Stimulated activated memory B cell treated with anti-CD40 and anti-IgM and Interleukin-4, amounts not matched to agents 10 μg/mL and 1 μg/mL and 100 μg/mL, for 72 hours (primary cell): ENCODE results near the gene STOX2.

Experiments
- ATAC-seq: fragments of 150-1000 bp; cut with Tn5 transposase; 2 replicates; pipeline ENCODE4 v1.10.0; 2021
- H3K27ac Mint-ChIP-seq: one replicate; pipeline ENCODE4 v1.8.0; 2022; ENCODE audit warnings: mild to moderate bottlenecking, mixed read lengths
- H3K27me3 Mint-ChIP-seq: one replicate; pipeline ENCODE4 v1.8.0; 2022; ENCODE audit warnings: mixed read lengths
- H3K36me3 Mint-ChIP-seq: one replicate; pipeline ENCODE4 v1.8.0; 2022; ENCODE audit warnings: mixed read lengths
- H3K4me1 Mint-ChIP-seq: one replicate; pipeline ENCODE4 v1.8.0; 2022; ENCODE audit warnings: mixed read lengths
- H3K4me3 Mint-ChIP-seq: one replicate; pipeline ENCODE4 v1.8.0; 2022; ENCODE audit warnings: mild to moderate bottlenecking, moderate library complexity, mixed read lengths
- H3K9me3 Mint-ChIP-seq: one replicate; pipeline ENCODE4 v1.8.0; 2022; ENCODE audit warnings: mixed read lengths

STOX2 gene, protein sequence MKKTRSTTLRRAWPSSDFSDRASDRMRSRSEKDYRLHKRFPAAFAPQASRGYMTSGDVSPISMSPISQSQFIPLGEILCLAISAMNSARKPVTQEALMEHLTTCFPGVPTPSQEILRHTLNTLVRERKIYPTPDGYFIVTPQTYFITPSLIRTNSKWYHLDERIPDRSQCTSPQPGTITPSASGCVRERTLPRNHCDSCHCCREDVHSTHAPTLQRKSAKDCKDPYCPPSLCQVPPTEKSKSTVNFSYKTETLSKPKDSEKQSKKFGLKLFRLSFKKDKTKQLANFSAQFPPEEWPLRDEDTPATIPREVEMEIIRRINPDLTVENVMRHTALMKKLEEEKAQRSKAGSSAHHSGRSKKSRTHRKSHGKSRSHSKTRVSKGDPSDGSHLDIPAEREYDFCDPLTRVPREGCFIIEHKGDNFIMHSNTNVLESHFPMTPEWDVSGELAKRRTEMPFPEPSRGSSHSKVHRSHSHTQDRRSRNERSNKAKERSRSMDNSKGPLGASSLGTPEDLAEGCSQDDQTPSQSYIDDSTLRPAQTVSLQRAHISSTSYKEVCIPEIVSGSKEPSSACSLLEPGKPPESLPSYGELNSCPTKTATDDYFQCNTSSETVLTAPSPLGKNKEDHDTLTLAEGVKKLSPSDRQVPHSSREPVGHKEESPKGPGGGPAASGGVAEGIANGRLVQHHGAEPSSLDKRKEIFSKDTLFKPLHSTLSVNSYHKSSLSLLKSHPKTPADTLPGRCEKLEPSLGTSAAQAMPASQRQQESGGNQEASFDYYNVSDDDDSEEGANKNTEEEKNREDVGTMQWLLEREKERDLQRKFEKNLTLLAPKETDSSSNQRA (N-terminal part only)

GRCh38 chr4:183905081-183905592, at the start of gene STOX2:
Gene STOX2, plus strand, starts transcription at chr4:183905307. Its CDS starts 1,484 bp downstream, at chr4:183906791.
- no peak for ATAC-seq
- Mint-ChIP-seq H3K27me3 (peaks cover 61% of the 10 kb centered on the region), H3K27ac (no peak within 1 kb of the TSS), H3K36me3 (no peaks in the 10 kb centered on the region), H3K9me3 (peaks cover 6% of the 10 kb centered on the region), H3K4me1 (peaks cover 6% of the 10 kb centered on the region), H3K4me3 (peak within 1 kb of the TSS; percentile 25)

DNA sequence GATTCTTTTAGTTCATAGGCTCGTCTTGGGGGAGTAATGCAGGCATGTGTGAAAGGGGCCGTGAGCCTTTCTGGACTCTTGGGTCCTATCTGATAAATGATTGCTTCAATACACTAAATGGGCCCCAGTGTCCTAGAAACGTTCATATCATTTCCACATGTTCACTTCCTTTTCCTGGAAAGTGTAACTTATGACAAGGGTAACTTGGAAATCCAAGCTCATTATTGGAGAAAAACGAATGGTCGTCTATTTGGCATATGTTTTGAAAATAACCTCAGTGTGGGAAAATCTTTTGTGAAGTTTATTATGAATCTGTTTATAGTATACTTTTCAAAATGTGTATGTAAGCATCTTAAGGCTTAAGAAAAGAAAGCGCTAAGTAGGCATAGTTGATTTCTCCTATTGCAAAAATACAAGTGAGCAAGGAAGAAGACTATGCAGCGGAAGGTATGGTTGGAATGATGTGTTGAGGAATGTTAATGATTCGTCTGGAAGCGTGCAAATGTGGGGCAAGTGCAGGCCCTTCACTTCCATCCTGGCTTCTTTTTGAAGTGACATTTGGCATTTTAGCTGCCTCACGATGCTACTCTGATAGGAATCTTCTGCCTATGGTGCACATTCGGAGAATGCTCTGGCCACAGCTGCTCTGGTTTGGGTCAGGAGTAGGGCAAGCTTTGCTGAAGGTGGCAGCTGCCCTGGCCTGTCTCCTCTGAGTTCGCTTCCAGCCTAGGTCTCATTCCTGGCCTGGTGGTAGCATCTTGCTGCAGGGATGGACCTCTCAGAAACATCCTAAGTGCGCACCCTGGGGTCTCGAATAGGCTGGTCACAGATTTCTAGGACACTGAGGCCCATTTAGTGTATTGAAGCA, 49.5 kb upstream of the STOX2 start:
- Mint-ChIP-seq H3K36me3 (no peaks in the 10 kb centered on the region), H3K4me3 (no peak overlapping the region), H3K27me3 (peaks cover 29% of the 10 kb centered on the region), H3K9me3 (peaks cover 4% of the 10 kb centered on the region), H3K27ac (no peak overlapping the region), H3K4me1 (no peaks in the 10 kb centered on the region)
- no peak for ATAC-seq

DNA sequence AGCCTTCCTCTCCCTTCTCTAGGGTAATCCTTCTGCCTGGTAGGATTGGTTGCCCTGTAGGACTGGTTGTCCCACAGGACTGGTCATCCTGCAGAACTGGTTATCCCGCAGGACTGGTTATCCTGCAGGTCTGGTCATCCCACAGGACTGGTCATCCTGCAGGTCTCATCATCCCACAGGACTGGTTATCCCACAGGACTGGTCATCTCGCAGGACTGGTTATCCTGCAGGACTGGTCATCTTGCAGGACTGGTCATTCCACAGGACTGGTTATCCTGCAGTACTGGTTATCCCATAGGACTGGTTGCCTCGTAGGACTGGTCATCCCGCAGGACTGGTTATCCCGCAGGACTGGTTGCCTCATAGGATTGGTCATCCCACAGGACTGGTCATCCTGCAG, 48.1 kb upstream of the STOX2 start:
- no peak overlapping the region for H3K4me3 Mint-ChIP-seq
- H3K9me3 Mint-ChIP-seq = no peaks in the 10 kb centered on the region
- H3K4me1 Mint-ChIP-seq = no peaks in the 10 kb centered on the region
- no peaks in the 10 kb centered on the region for H3K36me3 Mint-ChIP-seq
- no peak for ATAC-seq
- no peak overlapping the region for H3K27ac Mint-ChIP-seq
- peaks cover 24% of the 10 kb centered on the region for H3K27me3 Mint-ChIP-seq

DNA sequence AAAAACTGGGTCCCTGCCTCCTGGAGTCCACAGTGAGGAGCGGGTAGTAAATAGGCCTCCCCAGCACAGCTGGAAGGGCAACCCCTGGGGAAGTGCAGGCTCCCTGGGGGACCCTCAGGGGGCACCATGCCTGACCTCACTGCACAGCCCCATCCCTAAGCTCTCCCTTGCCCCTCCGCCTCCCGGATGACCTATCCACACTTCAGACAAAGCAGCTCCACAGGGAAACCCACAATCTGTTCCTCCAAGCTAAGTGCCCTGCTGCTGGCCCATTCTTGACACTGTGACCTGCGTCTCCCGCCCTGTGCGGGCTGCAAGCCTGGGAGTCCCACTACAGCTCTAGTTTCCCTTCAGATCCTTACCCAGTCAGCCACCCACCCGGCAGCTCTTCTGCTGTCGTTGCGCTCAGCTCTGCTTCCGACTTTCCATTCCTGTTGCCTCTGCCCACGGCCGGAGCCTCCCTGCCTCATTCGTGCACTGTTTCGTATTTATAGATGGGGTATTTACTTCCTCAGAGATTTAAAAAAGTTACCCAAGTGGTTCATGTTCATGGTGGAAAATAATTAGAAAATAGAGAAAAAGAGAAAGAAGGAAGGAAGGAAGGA, 47.0 kb upstream of the STOX2 start:
- H3K9me3 Mint-ChIP-seq = no peaks in the 10 kb centered on the region
- H3K36me3 Mint-ChIP-seq = no peaks in the 10 kb centered on the region
- H3K4me1 Mint-ChIP-seq = no peaks in the 10 kb centered on the region
- no peak overlapping the region for H3K27ac Mint-ChIP-seq
- no peak for ATAC-seq
- H3K27me3 Mint-ChIP-seq = peaks cover 24% of the 10 kb centered on the region
- H3K4me3 Mint-ChIP-seq = no peak overlapping the region

DNA sequence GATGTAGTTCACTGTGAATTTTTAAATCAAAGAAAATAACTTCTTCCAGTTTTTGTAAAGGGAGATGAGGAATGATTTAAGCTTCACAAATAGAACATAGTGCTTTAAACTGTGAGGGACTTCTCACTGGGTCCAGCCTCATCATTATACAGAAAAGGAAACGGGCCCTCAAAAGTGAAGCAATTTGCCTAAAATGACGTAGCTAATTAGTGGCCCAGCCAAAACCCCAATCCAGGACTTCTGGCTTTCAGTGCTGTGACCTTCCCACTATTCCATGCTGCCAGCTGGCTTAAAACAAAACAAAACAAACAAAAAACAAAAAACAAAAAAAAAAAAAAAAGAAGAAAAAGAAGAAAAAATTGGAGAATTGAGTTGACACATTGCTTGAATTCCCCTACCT, 45.0 kb upstream of the STOX2 start:
- Mint-ChIP-seq H3K4me1 (no peaks in the 10 kb centered on the region), H3K27ac (no peak overlapping the region), H3K36me3 (no peaks in the 10 kb centered on the region), H3K4me3 (no peak overlapping the region), H3K9me3 (no peaks in the 10 kb centered on the region), H3K27me3 (peaks cover 32% of the 10 kb centered on the region)
- ATAC-seq = no peak

DNA sequence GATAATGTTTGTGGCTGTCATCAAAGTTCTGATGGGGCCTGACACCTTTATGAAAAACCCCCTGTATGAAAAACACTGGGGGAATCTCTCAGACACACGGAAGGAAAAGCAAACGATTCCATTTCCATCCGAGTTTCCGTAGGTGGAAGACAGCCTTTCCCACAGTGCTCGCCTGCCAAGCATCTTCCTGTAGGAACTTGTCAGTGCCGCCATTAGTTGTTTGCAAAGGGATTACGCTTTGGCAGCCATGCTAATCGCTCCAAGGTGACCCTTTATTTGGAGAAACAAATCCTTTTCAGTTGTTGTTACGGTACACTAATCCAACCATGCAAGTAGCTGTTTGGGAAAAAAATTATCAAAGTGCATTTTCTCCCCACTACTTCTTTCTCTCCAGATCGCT, 44.4 kb upstream of the STOX2 start:
- Mint-ChIP-seq H3K4me3 (no peak overlapping the region), H3K4me1 (no peaks in the 10 kb centered on the region), H3K36me3 (no peaks in the 10 kb centered on the region), H3K9me3 (no peaks in the 10 kb centered on the region), H3K27me3 (peaks cover 38% of the 10 kb centered on the region), H3K27ac (no peak overlapping the region)
- no peak for ATAC-seq

GRCh38 chr4:183861426-183861825, 43.7 kb upstream of the STOX2 start:
- Mint-ChIP-seq H3K4me3 (no peak overlapping the region), H3K4me1 (no peaks in the 10 kb centered on the region), H3K27ac (no peak overlapping the region), H3K27me3 (peaks cover 40% of the 10 kb centered on the region), H3K9me3 (no peaks in the 10 kb centered on the region), H3K36me3 (no peaks in the 10 kb centered on the region)
- no peak for ATAC-seq

DNA sequence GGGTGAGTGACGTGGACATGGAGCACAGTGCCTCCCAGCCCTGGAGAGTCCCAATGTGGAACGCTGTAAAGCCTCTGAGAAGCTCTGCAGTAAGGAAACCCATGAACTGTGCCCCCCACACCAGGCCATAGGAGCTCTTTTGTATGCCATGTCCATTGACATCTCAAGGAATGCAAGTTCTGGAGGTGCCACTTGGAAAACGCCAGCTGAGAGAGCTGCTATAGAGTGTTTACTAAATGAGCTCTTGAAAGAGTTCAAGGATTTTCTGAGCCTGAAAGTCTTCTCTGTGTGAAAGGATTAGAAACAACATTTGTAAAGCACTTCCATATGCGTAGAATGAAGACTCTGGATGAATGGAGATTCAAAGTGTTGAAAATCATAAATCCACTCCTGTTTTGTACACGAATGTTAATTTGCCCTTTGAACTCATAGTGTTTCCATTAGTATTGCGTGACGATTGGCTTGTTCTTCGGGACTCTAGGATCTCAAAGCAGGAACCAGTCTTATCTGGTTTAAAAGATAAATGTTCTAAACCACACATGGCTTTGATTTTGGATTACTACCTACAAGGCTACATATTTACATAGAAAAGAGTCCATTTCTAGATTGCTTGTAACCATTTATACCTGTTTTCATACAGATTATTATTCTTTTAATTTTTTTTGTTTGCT, 41.8 kb upstream of the STOX2 start:
- Mint-ChIP-seq H3K27me3 (peaks cover 27% of the 10 kb centered on the region), H3K4me1 (no peaks in the 10 kb centered on the region), H3K9me3 (no peaks in the 10 kb centered on the region), H3K4me3 (no peak overlapping the region), H3K27ac (no peak overlapping the region), H3K36me3 (no peaks in the 10 kb centered on the region)
- no peak for ATAC-seq

DNA sequence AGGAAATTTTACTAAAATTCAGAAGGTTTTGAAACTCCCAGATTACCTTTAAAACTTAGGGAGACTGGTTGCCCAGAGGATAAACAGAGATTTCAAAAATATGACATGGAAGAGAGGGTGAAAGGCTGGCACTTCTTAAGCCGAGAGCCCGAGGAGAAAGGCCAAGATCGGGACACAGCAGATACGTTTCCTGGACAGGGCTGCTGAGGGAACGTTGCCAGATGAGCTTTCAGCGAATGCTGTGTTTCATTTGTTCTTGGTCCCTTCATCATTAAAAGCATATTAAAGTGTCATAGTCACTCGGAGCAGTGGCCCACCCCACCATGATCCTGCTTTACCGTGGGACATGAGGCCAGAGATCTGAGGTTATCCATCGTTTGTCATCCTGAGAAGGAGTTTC, 37.9 kb upstream of the STOX2 start:
- no peak for ATAC-seq
- Mint-ChIP-seq H3K4me3 (no peak overlapping the region), H3K27ac (no peak overlapping the region), H3K36me3 (no peaks in the 10 kb centered on the region), H3K4me1 (no peaks in the 10 kb centered on the region), H3K9me3 (no peaks in the 10 kb centered on the region), H3K27me3 (peaks cover 16% of the 10 kb centered on the region)

- H3K4me1 Mint-ChIP-seq = peaks cover 2% of the 10 kb centered on the region
- H3K36me3 Mint-ChIP-seq = no peaks in the 10 kb centered on the region
- H3K27me3 Mint-ChIP-seq = no peaks in the 10 kb centered on the region
- H3K9me3 Mint-ChIP-seq = no peaks in the 10 kb centered on the region
- H3K4me3 Mint-ChIP-seq = no peak overlapping the region
- H3K27ac Mint-ChIP-seq = no peak overlapping the region
- no peak for ATAC-seq
Observed at GRCh38 chr4:183870997-183871396, 34.1 kb upstream of the STOX2 start.

GRCh38 chr4:183871581-183871980, 33.5 kb upstream of the STOX2 start:
- H3K36me3 Mint-ChIP-seq = no peaks in the 10 kb centered on the region
- no peak for ATAC-seq
- no peak overlapping the region for H3K27ac Mint-ChIP-seq
- no peaks in the 10 kb centered on the region for H3K27me3 Mint-ChIP-seq
- H3K4me3 Mint-ChIP-seq = no peak overlapping the region
- peaks cover 5% of the 10 kb centered on the region for H3K4me1 Mint-ChIP-seq
- no peaks in the 10 kb centered on the region for H3K9me3 Mint-ChIP-seq

DNA sequence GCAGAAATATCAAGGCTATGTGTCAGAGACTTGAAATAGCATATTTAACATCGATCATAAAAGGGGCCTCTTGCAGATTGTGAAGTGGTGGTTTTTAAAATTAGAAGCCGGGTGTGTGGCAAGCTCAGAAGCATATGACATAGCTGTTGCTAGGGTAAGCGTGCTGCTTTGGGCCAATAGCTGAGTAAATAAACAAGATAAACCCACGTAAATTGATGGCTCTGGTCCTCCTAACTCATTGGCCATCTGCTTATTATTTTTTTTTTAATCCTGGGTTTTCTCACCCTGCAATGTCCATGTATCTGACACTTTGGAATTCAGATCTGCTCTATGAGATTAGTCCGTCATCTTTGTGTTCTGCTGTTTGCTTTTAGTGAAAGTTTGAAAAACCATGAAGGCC, 32.6 kb upstream of the STOX2 start:
- no peak for ATAC-seq
- Mint-ChIP-seq H3K36me3 (no peaks in the 10 kb centered on the region), H3K27me3 (no peaks in the 10 kb centered on the region), H3K4me1 (peaks cover 5% of the 10 kb centered on the region), H3K4me3 (no peak overlapping the region), H3K9me3 (no peaks in the 10 kb centered on the region), H3K27ac (no peak overlapping the region)

DNA sequence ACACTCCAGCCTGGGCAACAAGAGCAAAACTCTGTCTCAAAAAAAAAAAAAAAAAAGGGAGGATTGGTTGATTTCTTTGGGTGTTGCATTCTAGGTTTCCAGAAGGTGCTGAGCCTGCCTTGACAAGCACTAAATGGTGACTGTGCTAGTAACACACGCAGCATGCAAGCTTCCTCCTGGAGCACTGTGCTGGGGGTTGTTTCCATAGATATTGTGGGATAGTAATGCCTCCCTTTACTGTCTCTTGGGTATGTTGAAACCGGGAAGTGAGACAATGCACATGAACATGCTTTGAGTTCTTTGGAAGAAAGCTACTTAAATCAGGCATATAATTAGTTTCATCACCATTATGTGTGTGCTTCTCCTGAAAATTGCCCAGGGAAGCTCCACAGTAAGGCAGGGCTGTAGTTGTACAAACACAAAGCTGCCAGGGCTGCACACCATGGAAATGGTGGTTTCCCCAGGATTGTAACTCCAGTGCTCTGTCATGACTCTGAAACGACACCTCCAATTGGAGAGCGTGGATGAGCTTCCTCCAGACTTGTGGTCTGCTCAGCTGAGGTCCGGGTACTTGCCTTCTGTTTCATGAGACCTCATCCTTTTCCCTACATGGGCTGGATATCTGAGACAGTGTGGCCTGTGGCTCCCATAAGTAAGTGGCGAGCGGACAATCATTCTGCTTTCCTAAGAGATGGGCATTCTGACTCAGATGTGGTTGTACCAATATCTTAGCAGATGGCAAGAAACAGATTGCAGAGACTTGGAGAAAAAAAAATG, 31.5 kb upstream of the STOX2 start:
- H3K36me3 Mint-ChIP-seq = no peaks in the 10 kb centered on the region
- no peaks in the 10 kb centered on the region for H3K9me3 Mint-ChIP-seq
- H3K4me3 Mint-ChIP-seq = no peak overlapping the region
- peaks cover 5% of the 10 kb centered on the region for H3K4me1 Mint-ChIP-seq
- H3K27me3 Mint-ChIP-seq = no peaks in the 10 kb centered on the region
- H3K27ac Mint-ChIP-seq = no peak overlapping the region
- no peak for ATAC-seq
